Activated CD4-positive, alpha-beta T cell treated with anti-CD3 and anti-CD28 coated beads, Interleukin-2, amount 50 U/mL, for 24 hours (primary cell): ENCODE measurements around the gene SYNE1.

Experiments used
- DNase-seq, 2 donors: peaks; one replicate each; pipeline ENCODE4 v3.0.0-alpha.2; 2020; ENCODE audit warnings: low read depth in 1 of 2, low spot score in 1 of 2

The SYNE1 gene

GRCh38 chr6:152071843-152072242 is 565.3 kb downstream of the SYNE1 start:
- no peak for DNase-seq
